ENCODE results near the gene ZNF207. TPM values are rescaled to one million over a fixed set of nuclear protein-coding genes. Genes with fewer than 3 reads are reported as not detected.
"Not testable (repeated sequence)": the region's sequence is repeated elsewhere in the genome, so short reads cannot be mapped to it uniquely, and the experiment has no call there.

ZNF207 gene
- total RNA-seq, result 157 TPM
- long read RNA-seq, full-length matches to known transcripts, result 113 of 142 reads
- long read RNA-seq, partial matches to known transcripts, result 21 of 142 reads
- long read RNA-seq, other reads (novel, unspliced or antisense), result 8 of 142 reads

DNA sequence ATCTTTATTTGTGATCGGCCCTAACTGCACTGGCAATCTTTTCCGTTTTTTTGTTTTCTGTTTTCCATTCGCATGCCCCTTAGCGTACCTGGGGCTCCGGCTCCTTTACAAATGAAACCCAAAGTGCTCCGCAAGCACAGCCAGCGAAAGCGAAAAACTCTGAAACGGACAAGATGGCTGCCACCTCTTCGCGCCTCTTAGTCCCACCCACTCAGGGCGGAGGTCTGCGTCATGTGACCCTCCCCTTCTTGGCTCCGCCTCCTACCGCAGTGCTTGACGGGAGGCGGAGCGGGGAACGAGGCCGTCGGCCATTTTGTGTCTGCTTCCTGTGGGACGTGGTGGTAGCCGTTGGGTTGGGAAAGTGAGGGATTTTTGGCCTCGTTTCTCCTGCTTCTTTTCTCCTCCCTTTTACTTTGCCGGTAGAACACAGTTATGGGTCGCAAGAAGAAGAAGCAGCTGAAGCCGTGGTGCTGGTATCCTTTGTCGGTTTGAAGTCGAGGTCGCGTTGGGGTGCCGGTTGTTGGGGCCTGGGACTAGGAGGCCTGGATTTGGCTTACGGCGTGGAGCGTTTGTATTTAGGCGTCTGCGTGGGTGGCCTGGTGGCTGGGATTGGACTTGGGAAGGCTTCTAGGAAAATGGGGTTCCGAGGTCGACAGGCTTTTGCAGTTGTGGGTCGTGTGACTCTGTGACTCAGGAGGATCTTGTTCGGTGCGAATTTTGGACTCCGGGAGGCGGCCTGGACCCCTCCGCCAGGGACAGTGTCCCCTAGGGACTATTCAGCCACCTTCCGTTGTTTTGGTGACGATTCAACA is at the start of gene ZNF207:
Gene ZNF207 (plus strand): TSS at position 304 of the 812 bp plus-strand sequence. CDS start 129 bp downstream, at position 433.
- peak; percentile 98 for DNase-seq (ENCODE audit: low spot score)

DNA sequence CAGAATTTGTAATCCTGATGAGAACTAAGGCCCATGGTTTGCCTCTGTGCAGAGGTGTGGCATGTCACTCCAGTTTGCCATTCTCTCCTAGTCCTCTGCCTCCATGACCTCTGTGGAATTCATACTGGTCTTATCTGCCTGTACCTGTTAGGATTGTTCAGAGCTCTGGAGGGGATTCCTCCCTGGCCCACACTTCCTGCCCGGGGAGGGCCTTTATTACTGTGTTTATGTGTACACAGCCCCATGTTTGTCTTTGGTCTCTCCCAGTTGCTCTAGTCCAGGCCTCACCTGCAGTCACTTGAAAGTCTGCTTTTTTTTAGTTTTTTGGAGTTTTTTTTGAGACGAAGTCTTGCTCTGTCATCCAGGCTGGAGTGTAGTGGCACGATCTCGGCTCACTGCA is 47.9 kb upstream of the ZNF207 start:
- DNase-seq (ENCODE audit: low spot score), result no peak

DNA sequence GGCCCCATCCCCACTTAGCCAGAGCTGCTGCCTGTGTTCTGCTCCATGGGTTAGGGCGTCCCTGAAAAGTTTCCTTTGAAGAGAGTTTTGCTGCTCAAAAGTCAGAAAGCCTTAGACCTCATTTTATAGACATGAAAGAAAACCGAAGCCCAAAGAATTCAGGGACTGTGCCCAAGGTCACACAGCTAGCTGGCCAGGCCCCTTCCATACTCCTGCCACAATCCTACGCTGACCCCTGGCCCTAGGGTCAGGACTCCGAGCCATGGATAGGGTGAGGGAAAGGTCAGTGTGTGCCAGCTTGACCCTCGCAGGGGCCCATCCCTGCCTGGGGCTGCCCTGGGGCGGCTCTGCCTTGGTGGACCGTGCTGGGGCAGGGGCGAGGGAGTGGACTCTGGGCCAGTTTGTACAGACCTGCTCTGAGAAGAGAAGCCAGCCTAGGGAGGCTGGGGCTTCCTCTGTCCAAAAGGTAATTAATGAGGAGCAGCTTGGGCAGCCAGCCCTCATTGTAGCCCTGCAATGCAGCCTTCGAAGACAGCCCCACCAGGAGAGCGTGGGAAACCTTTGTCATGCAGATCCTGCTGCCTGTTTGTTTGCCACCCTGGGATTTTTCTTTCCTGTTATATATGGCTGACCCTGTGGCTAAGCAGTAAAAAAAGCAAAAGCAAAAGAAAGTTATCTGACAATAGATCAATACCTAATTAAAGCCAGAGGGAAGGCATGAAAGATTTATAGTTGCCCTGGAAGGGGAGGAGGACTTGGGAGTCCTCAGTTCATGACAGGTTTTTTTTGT is 46.9 kb upstream of the ZNF207 start:
- DNase-seq (ENCODE audit: low spot score), result no peak

DNA sequence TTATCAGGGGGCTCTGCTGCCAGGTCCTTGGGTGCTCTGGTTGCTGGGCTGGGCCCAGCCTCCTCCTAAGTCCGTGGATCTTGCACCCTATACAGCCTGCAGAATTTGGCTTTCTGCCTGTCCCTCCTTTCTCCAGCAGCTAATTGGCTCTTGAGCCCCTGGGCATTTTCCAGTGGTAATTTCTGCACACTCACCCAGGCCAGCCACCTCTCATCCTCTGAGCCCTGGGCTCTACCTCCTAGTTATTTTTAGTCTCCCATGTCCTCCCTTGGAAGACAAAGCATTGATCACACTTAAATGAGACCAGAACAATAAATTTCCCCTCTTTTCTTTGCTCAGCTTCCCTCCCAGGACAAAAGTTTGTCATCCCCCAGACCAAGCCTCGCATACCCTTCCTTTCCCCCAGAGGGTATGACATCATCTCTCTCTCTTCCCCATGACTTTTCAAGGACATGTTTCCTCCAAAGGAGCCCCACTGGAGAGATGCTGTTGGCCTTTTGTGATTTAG is 46.1 kb upstream of the ZNF207 start:
- DNase-seq (ENCODE audit: low spot score), result no peak

DNA sequence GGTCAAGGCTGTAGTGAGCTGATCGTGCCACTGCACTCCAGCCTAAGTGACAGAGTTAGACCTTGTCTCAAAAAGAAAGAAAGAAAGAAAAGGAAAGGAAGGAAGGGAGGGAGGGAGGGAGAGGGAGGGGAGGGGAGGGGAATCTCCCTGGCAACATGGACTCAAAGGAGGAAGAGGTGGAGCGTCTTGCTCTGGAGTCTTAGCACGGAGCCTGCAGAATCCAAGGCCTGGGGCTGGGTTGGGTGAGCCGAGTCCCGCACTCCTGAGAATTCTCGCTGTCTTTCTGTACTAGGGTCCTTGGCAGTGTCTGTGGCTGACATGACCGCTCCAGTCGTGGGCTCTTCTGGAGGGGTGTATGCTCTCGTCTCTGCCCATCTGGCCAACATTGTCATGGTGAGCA is 44.9 kb upstream of the ZNF207 start:
- no peak for DNase-seq (ENCODE audit: low spot score)

DNA sequence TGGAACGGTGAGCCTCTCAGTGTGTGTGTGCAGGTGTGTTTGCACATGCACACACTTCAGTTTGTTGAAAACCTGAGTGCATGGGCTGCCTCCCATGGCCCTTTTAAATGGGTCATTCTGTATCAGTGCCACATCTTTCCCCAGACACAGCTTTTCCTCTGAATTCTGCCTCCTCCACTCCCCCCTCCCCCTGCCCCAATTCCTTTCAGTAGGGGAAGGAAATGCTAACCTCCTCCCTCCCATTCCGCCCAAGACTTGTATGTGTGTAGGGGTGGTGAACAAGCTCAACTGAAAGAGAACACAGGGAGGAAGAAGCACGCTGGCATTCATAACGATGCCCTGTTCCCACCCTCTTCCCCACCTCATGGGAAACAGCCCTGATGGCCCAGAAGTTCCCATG is 42.3 kb upstream of the ZNF207 start:
- no peak for DNase-seq (ENCODE audit: low spot score)

DNA sequence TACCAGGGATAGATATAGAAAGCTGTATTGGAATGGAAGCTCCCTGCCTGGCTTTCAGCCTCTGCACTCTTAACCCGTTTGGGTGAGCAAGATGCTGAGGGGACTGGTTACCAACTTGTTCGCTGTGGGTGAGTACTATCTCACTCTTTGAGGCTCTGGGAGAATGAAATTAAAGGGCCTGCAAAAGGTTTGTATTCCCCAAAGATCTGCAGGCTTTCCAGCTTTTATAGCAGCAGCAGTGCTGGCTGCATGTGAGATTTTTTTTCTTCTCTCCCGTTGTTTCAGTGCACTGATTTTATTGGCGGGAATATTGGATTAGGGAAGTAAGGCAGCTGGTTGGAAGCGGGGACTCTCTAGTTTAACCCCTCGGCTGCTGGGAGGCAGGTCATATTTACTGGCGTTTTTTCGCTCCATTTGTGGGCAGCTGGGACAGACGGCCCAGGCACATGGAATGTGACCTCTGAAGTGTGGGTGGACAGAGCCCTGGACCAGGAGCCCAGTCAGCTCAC is 38.9 kb upstream of the ZNF207 start:
- DNase-seq (ENCODE audit: low spot score), result no peak

DNA sequence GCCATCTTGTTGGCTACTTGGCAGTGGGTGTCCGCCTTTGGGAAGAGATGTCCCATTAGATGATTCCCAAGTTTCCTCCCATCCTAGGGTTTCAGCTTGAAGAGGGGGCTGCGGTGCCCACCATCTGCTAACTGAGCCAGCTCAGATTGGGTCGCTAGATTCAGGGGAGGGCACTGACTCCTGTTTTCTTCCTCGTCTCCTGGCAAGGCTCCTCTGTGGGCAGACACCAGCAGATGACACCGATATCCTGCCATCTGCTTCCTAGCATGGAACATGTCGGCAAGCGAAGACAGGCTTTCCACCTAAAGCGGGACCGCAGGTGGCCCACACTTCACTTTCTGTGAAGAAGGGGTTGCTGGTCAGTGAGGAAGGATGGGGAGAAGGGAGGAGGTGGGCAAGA is 35.3 kb upstream of the ZNF207 start:
- no peak for DNase-seq (ENCODE audit: low spot score)

DNA sequence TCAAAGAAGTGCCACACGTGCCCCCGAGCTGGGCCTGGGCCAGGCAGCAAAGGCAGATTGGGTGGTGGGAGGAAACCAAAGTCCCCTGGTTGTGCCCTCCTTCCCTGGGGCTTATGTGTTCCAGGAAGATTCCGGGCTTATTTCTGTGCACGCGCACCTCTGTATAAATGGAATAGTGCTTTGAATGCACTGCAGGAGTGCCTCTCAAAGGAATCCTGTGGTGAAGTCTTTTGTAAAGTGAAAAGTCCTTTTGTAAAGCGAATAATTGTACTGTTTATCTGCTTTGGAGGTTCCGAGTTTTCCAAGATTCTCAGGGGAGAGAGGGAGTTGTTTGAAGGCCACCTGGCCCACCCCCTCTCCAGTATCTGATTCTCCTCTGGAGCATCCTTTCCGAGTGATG is 34.8 kb upstream of the ZNF207 start:
- DNase-seq (ENCODE audit: low spot score), result no peak

DNA sequence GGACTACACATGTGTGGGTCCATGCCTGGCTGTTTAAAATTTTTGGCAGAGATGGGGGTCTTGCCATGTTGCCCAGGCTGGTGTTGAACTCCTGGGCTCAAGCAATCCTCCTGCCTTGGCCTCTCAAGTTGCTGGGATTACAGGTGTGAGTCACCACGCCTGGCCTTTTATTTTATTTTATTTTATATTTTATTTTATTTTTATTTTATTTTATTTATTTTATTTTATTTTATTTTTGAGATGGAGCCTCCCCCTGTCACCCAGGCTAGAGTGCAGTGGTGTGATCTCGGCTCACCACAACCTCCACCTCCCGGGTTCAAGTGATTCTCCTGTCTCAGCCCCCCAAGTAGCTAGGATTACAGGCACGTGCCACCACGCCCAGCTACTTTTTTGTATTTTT is 33.3 kb upstream of the ZNF207 start:
- DNase-seq (ENCODE audit: low spot score), result not testable (repeated sequence)

DNA sequence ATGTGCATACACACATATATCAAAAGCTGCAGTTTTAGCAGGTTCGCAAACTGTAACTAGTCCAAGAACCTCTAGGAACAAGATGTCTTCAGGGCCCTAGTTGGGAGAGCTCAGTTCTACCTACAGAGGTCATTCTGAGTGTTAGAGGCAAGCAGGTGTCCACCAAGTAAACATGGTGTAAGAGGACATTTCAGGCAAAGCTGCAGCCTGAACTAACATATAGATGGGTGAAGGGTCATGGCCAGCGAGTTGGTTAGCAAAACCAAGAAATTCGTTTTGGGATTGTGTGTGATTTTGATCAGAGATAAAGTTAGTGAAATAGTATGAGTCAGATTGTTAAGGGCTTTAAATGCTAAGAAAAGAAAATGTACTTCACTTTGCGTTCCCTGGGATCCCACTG is 32.6 kb upstream of the ZNF207 start:
- DNase-seq (ENCODE audit: low spot score), result no peak

DNA sequence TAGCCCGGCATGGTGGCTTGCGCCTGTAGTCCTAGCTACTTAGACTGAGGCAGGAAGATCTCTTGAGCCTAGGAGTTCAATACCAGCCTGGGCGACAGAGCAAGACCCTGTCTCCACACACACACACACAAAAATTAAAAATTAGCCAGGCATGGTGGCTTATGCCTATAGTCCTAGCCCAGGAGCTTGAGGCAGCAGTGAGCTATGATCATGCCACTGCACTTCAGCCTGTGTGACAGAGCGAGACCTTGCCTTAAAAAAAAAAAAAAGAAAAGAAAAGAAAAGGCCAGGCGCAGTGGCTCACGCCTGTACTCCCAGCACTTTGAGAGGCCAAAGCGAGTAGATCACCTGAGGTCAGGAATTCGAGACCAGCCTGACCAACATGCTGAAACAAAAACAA is 31.9 kb upstream of the ZNF207 start:
- no peak for DNase-seq (ENCODE audit: low spot score)

DNA sequence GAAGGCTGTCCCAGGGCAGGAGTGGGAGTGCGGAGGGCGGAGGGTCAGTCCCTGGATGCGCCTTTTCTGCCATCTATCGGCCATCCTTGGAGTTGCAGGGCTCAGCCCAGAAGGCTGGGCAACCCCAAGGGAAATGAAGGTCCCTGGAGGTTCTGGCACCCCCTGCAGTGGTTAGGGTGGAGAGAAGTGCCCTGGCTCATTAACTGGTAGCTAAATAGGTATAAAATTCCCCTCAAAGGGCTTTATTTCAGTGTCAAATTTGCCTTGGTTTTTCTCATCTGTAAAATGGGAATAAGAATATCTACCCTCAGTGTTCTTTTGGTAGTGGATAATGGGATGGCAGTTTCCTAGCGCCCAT is 30.4 kb upstream of the ZNF207 start:
- DNase-seq (ENCODE audit: low spot score), result no peak

DNA sequence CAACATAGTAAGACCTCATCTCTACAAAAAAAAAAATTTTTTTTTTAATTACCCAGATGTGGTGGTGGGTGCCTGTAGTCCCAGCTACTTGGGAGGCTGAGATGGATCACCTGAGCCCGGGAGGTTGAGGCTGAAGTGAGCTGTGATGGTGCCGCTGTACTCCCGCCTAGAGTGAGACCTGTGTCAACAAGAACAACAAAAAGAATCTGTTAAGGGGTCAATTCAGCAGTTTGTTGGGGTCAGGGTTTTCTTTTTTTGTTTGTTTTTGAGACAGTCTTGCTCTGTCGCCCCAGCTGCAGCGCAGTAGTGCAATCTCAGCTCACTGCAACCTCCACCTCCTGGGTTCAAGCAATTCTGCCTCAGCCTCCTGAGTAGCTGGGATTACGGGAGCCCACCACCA is 29.9 kb upstream of the ZNF207 start:
- not testable (repeated sequence) for DNase-seq (ENCODE audit: low spot score)

DNA sequence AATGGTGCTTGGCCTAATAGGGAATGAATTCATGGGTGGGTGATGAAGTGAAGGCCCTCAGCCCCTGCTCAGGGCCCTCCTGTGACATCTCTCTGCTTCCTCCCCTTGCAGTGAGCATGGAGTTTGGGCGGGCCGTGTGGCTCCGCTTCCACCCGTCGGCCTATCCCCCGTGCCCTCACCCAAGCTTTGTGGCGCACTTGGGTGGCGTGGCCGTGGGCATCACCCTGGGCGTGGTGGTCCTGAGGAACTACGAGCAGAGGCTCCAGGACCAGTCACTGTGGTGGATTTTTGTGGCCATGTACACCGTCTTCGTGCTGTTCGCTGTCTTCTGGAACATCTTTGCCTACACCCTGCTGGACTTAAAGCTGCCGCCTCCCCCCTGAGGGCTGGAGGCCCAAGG is 29.1 kb upstream of the ZNF207 start:
- no peak for DNase-seq (ENCODE audit: low spot score)

DNA sequence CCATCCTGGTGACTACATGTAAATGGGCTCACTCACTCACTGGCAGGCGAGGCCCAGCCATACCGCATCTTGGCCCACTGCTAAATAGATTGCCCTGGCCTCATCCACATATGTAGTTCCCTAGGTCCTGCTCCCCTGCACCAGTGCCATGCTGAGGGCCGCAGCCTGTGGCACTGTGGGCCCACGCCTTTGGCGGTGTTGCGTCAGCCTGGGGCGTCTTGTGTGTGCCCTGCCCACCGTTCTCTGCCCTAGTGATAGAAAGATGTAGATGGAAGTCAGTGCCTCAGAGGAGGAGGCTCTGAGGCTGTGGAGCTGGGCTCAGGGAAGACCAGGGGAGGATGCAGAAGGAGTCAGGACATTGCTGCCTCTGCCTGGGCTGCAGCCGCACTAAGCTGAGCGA is 26.9 kb upstream of the ZNF207 start:
- DNase-seq (ENCODE audit: low spot score), result no peak

DNA sequence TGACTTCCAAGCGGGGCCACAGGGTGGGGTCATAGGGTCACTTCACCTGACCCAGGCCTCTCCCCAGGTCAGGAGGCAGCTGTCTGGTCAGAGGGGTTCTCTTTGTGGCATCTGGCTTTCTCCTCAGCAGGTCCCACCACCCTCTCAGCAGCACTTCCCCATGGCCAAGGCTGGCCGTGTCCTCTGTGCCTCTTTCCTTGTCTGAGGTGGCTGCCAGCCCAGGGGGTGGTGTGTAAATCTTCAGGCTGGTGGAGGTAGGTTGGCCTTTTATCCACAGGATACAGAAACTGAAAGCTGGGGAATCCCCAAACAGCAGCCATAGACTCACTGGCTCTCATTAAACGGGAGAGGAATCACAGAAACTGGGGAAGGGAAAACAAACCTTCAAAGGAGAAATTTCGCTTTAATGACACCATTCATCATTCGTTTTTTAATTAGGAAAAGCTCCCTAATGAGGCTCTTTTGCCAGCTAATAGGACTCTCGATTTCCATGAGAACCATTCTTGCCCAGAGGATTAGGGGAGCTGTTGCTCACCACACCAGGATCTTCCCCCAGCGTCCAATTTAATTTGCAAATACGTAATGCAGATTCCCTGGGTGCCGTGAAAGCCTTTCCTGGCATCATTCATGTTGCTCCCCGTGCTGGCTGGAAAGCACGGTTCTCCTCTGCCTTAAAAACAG is 26.0 kb upstream of the ZNF207 start:
- no peak for DNase-seq (ENCODE audit: low spot score)

DNA sequence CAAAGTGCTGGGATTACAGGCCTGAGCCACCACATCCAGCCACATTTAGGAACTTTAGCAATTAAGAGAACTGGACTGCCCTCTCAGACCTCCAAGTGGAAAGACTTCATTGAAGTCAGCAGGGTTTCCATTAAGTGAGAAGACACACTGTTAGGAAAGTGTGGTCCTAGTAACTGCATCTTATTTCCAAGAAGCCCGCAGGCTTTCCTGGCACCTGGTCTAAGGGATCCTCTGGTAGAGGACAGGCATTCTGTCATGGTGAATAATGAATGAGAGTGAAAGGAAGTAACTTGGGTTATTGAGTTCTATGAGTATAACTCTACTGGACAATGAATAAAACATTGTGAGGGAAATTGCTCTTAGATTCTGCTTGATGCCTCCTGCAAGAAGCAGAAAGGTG is 22.0 kb upstream of the ZNF207 start:
- no peak for DNase-seq (ENCODE audit: low spot score)

DNA sequence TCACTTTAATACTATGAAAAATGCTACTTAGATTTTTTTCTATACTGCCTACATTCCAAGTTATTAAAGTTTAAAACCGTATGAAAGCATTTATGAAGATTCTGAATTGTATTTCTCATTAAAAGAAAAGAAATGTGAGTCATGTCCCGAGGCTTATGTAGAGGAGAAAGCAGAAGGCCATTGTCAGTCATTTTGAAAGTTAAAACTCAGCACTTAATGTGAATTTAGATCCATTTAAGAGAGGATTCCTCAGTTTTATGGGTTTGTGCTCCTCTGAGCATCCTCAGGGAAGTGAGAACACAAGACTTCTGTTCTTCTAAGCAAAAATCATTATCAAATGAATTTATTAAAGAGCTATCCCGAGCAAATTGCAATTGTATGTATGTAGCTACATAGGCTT is 19.8 kb upstream of the ZNF207 start:
- no peak for DNase-seq (ENCODE audit: low spot score)

DNA sequence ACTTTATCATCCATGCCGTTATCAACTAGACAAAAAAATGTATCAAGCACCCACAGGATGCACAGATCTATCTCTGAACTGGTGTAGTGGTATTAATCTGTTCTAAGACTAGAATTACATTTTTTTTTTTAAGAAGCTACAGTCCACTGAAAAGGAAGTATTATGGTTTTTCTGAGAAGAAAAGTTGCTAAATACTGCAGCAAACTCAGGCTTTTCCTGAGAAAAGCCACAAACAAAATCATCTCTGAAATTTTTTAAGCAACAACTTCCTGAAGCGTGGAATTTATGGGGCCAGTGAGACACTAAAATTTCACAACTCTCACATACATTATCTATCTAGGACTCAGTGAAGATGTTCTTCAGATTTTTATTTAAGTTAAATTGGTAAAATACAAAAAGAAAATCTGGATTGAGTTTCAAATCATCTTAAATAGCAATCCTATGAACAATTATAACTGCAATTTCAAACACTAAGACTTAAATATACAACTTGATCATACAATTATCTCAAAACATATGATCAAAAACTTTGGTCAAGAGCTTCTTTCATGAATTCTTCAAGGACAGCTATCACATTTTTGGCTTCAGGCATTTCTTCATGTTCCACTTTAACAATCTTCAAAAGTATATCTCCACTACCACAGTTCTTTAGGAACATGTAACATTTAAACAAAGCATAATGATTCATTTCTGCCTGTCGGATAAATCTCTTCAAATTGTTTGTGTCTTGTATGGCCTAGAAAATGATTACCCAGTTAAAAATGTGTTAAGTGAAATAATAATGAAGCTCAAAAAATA is 18.5 kb upstream of the ZNF207 start:
- no peak for DNase-seq (ENCODE audit: low spot score)

DNA sequence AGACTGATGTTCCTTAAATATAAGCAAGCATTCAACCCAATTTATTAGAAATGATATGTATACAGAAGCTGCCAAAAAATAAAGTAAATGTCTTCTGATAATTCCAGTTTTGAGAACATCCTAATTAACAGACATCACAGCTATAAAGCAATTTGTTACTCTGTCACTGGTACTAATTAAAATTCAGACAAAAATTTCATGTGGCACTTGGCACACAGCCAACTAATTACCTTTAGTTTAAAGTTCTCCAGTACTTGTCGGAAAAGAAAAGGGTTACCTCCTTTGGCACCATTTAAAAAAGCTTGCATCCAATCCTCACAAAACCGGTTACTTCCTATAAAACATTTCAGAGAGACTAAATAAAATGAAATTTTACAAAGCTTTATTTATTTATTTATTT is 16.8 kb upstream of the ZNF207 start:
- no peak for DNase-seq (ENCODE audit: low spot score)
